Esophagus muscularis mucosa (tissue), 4 donors: Measurements from ENCODE around the gene CBLN1. TPM values are rescaled to one million over a fixed set of nuclear protein-coding genes. Genes with fewer than 3 reads are reported as not detected.
"Not testable (repeated sequence)": the region's sequence is repeated elsewhere in the genome, so short reads cannot be mapped to it uniquely, and the experiment has no call there.

ENCODE experiments used
- DNase-seq: peaks from one replicate; pipeline ENCODE4 v3.0.0-alpha.2; 2017; ENCODE audit errors: extremely low spot score
- H3K27ac ChIP-seq, 4 donors: fragments of 200-600 bp; sonication (generic); replicated peaks in 1 of 4; 1 replicate in 3 of 4; 2 replicates in 1 of 4; pipeline ENCODE4 v1.5.1; 2016 to 2019; ENCODE audit warnings: mild to moderate bottlenecking in 1 of 4
- H3K27me3 ChIP-seq, 4 donors: fragments of 200-600 bp; sonication (generic); one replicate each; pipeline versions ENCODE4 v1.5.1 to v1.6.0; 2016 to 2019
- H3K36me3 ChIP-seq, 4 donors: fragments of 200-600 bp; sonication (generic); one replicate each; pipeline ENCODE4 v1.5.1; 2016 to 2019
- H3K4me1 ChIP-seq, 4 donors: fragments of 200-600 bp; sonication (generic); one replicate each; pipeline ENCODE4 v1.5.1; 2016 to 2019
- H3K4me3 ChIP-seq, 4 donors: fragments of 200-600 bp; sonication (generic); 1 replicate in 2 of 4; 2 replicates in 2 of 4; pipeline ENCODE4 v1.5.1; 2016 to 2019; ENCODE audit warnings: mild to moderate bottlenecking in 4 of 4, moderate library complexity in 1 of 4
- H3K9me3 ChIP-seq, 4 donors: fragments of 200-600 bp; sonication (generic); 1 replicate in 3 of 4; 2 replicates in 1 of 4; pipeline ENCODE4 v1.5.1; 2016 to 2019
- EP300 ChIP-seq: sonication (generic); formaldehyde crosslinking; IDR thresholded peaks from one replicate; pipeline ENCODE4 v1.6.1; 2017; ENCODE audit warnings: antibody characterized with exemption
- POLR2A ChIP-seq: fragments of 450-650 bp; IDR thresholded peaks from one replicate; pipeline ENCODE4 v1.6.1; 2017; ENCODE audit warnings: antibody characterized with exemption, moderate library complexity, mild to moderate bottlenecking, low read depth
- POLR2AphosphoS5 ChIP-seq, 2 donors: sonication (generic); formaldehyde crosslinking; IDR thresholded peaks; one replicate each; pipeline ENCODE4 v1.6.1; 2017; ENCODE audit warnings: antibody characterized with exemption in 2 of 2
- WGBS: methylation state at CpG from one replicate; pipeline ENCODE4 v1.1.5; 2018; 5-methylcytosine and 5-hydroxymethylcytosine counted together
- intact Hi-C: fragments of 100-400 bp; cut with DNase I; formaldehyde crosslinking; loops from one replicate; pipeline ENCODE4 v1.15.1; 2023
- total RNA-seq, 4 donors: library from RNA; depleted of rRNA; stranded (reverse); fragments of >200 nt; gene quantifications; one replicate each; pipeline versions ENCODE4 v1.1.0 to v1.2.1, GENCODE V29; 2016
- TF ChIP-seq, protein P1 (sequence below), 3 experiments: fragments of 200-600 bp in 2 of 3; fragments of 450-650 bp in 1 of 3; sonication (generic) in 2 of 3; IDR thresholded peaks; one replicate each; pipeline ENCODE4 v1.5.1; 2017 to 2019; ENCODE audit warnings: antibody characterized with exemption in 3 of 3, mild to moderate bottlenecking in 2 of 3, moderate library complexity in 1 of 3

Gene CBLN1
- total RNA-seq, 4 donors from 2014 or later = 0.32 to 1.4 (median 0.83) TPM; not detected in 1

DNA sequence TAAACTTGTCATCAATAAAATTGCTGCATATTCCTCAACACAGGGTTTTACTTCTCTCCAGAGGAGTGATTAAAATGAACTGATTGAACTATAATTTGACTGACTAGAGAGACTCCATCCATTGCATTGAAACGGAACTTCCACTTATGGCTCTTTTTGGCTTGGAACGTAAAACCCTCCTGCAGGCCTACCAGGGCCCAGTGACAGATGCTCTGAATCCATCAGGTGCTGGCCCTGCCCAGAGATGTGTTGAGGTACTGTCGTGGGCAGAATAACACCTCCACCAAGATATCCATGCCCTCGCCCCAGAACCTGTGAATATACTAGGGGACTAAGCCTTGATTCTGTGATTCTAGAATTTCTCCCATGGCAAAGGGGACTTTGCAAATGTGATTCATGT is 45.4 kb downstream of the CBLN1 start:
- H3K36me3 ChIP-seq = no peaks in the 10 kb centered on the region
- no peak overlapping the region for H3K4me3 ChIP-seq
- no peaks in the 10 kb centered on the region for H3K27me3 ChIP-seq
- 76% methylated on average over 4 of the region's 4 CpGs for WGBS
- intact Hi-C loops = no loop called here
- DNase-seq = no peak
- no peak overlapping the region for H3K27ac ChIP-seq
- TF ChIP-seq, protein P1, sequence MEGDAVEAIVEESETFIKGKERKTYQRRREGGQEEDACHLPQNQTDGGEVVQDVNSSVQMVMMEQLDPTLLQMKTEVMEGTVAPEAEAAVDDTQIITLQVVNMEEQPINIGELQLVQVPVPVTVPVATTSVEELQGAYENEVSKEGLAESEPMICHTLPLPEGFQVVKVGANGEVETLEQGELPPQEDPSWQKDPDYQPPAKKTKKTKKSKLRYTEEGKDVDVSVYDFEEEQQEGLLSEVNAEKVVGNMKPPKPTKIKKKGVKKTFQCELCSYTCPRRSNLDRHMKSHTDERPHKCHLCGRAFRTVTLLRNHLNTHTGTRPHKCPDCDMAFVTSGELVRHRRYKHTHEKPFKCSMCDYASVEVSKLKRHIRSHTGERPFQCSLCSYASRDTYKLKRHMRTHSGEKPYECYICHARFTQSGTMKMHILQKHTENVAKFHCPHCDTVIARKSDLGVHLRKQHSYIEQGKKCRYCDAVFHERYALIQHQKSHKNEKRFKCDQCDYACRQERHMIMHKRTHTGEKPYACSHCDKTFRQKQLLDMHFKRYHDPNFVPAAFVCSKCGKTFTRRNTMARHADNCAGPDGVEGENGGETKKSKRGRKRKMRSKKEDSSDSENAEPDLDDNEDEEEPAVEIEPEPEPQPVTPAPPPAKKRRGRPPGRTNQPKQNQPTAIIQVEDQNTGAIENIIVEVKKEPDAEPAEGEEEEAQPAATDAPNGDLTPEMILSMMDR (IDR thresholded peaks at IDR 0.05) = no peak
- no peak for TF ChIP-seq EP300
- no peak for TF ChIP-seq POLR2AphosphoS5 (IDR thresholded peaks at IDR 0.05)
- TF ChIP-seq POLR2A = no peak
- H3K9me3 ChIP-seq = no peaks in the 10 kb centered on the region
- H3K4me1 ChIP-seq = no peaks in the 10 kb centered on the region

DNA sequence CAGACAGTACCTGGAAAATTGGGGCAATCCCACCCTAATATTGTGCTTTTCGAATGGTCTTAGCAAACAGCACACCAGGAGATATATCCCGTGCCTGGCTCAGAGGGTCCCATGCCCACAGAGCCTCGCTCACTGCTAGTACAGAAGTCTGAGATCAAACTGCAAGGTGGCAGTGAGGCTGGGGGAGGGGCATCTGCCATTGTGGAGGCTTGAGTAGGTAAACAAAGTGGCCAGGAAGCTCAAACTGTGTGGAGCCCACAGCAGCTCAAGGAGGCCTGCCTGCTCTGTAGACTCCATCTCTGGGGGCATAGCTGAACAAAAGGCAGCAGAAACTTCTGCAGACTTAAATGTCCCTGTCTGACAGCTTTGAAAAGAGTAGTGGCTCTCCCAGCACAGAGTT is 53.3 kb downstream of the CBLN1 start:
- H3K36me3 ChIP-seq, H3K27me3 ChIP-seq, intact Hi-C loops, H3K4me3 ChIP-seq, H3K4me1 ChIP-seq, H3K27ac ChIP-seq, DNase-seq, H3K9me3 ChIP-seq: not testable (repeated sequence)
- WGBS = 74% methylated on average over 2 of the region's 3 CpGs

Other genes starting within 250 kb of the CBLN1 start
- not detected for gene C16orf78, start 92.0 kb upstream of the CBLN1 start, total RNA-seq